ENCODE results near the gene CACHD1.
A peak's percentile ranks its signal among the peaks of the same experiment; 100 is the strongest.

CACHD1 gene

DNA sequence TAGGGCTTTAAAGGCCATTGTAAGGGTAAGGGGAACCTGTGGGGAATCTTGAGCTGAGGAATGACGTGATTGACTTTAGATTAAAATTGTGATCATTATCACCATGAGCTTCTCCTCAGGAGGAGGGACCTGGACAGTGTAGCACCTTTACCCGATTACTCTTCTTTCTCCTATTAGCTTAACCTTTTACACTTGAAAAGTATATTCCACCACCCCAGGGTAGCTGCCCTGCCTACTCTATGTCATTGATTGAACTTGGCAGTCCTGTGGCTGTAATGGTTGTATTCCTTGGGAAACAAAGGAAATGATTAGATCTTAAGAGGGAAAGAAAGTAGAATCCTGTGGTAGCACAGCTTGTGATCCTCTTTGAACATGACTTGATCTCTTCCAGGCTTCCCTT is 47.7 kb downstream of the CACHD1 start:
- H3K27ac ChIP-seq: no peak overlapping the region
- DNase-seq (ENCODE audit: low read depth, low spot score): no peak

GRCh38 chr1:64518692-64519481 is 49.0 kb downstream of the CACHD1 start:
- no peak overlapping the region for H3K27ac ChIP-seq
- no peak for DNase-seq (ENCODE audit: low read depth, low spot score)

DNA sequence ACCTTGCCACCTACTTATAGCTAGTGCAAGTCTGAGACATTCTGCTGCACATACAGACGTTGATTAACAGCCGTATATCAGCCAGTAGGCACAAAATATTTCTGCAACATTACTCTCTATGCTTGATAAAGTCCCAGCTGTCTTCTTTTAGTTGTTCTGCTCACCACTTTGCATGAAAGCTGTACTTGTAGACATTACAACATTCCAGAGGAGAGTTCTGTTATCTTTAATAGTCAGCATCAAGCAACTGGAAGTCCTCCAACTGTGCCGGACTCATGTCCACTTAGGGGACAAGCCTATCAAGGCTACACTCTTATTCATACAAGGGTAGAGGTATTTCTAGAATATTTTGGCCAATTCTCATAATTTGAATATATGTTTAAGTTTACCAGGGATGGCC is 50.0 kb downstream of the CACHD1 start:
- H3K27ac ChIP-seq: no peak overlapping the region
- no peak for DNase-seq (ENCODE audit: low read depth, low spot score)

- H3K27ac ChIP-seq: no peak overlapping the region
- DNase-seq (ENCODE audit: low read depth, low spot score): no peak
Measured at GRCh38 chr1:64522740-64523139, 52.8 kb downstream of the CACHD1 start.

- no peak for DNase-seq (ENCODE audit: low read depth, low spot score)
- H3K27ac ChIP-seq: no peak overlapping the region
Measured at GRCh38 chr1:64523413-64524337, 53.7 kb downstream of the CACHD1 start.

GRCh38 chr1:64524614-64525013 is 54.7 kb downstream of the CACHD1 start:
- DNase-seq (ENCODE audit: low read depth, low spot score): no peak
- H3K27ac ChIP-seq: no peak overlapping the region

DNA sequence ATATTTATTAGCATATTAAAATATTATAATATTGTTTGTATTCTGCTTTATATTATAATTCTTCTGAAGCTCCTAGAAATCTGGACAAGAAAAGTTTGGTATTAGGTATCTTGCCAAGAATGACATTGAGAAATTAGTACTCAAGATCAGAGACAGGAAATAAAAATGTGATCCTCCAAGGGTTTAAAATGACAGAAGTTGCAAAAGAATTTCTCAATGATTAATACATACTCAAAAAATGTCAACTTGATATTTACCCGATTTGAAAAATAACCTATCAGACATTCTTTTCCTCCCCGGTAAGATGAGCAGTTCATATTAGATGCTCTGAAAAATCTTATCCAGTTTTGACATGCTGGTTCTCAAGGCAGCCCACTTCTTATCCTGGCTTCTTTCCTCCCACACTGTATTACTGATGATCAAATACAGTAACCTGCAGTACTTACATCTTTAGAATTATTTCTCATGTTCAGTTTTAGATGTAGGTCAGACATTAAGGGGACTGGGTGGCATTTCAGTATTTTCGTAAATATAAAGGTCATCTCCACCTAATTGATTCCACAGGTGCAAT is 55.3 kb downstream of the CACHD1 start:
- DNase-seq (ENCODE audit: low read depth, low spot score): no peak
- H3K27ac ChIP-seq: no peak overlapping the region

DNA sequence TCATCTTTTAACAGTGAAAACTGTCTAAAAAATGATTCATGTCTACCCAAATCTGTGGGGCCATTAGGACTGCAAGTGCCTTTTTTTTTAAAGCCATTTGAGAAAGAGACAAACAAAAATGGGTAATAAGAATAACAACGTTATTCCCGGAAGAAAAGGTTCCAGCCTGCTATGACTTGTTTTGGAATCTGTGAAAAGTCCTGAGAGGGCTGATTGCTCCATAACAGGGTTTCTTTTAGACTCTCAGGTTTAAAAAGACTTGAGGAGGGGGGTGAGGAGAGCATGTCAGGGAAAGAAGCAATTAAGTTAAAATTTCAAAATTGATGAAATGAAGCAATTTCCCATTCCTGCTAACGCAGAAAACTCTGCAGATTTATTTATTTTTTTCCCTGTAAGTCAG is 56.4 kb downstream of the CACHD1 start:
- H3K27ac ChIP-seq: peak overlapping the region; percentile 8
- no peak for DNase-seq (ENCODE audit: low read depth, low spot score)

DNA sequence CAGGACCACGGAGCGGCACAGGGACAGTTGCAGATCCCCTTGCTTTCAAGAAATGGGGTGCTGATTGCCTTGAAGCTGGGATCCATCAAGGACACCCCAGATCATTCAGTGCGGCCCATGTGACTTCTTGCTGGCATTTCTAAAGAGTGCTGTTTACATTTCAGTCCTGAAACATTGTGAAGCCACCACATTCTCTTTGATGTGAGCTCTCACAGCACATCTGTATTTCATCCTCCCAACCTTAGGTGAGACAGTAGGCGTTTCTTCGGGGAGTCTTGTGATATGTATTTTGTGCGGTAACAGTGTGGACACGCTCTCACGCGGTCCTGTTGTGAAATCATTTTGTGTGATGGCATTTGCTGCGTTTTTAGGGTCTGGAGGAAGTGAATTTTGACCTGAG is 57.2 kb downstream of the CACHD1 start:
- no peak overlapping the region for H3K27ac ChIP-seq
- no peak for DNase-seq (ENCODE audit: low read depth, low spot score)

DNA sequence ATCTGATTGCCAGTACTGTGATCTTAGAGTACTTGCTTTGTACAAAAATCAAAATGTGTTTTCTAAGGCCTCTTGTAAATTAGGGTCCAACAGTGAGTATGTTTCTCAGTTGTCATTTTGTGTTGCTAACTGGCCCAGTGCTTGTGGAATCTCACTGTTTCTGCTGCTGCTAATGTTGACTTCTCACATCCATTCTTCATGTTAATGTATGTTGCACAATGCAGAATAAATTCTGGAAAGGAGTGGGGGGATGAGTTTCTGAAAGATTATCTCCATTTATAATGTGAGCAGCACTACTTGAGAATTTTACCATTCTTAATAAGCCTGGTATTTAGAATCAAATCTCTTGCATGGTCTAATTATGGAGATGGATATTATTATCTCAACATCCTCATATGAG is 57.9 kb downstream of the CACHD1 start:
- DNase-seq (ENCODE audit: low read depth, low spot score): no peak
- no peak overlapping the region for H3K27ac ChIP-seq

DNA sequence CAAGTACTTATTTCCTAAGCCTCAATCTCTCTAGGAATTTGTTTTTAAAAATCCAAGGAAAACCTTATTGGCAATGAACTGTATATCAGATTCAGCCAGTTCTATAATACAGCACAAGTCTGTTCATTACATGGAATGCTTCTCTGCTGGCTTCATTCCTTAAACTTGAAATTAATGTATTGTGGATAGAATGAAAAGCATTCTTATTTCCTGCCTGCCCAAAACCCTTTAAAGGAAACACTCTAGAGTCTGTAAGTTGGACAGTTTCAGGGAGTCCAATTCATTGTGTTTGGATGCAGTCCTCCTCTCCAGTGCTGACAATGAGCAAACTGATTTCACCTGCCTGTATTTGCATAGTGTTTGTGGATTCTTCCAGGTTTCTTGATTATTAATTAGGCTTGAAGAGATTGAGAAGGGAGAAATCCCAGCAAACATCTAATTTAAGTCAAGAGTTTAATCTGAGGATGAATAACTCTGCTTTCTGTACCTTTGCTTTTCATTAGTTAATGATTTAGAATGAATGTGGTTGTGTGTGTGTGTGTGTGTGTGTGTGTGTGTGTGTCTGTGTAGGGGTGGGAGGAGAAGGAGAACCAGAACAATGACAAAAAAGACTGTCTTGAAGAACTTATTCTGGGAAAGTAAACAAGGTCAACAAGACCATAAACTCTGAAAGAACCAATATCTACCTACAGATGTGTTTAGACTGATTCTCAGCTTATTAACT is 61.2 kb downstream of the CACHD1 start:
- H3K27ac ChIP-seq: no peak overlapping the region
- no peak for DNase-seq (ENCODE audit: low read depth, low spot score)

GRCh38 chr1:64532646-64533045 is 62.7 kb downstream of the CACHD1 start:
- no peak for DNase-seq (ENCODE audit: low read depth, low spot score)

DNA sequence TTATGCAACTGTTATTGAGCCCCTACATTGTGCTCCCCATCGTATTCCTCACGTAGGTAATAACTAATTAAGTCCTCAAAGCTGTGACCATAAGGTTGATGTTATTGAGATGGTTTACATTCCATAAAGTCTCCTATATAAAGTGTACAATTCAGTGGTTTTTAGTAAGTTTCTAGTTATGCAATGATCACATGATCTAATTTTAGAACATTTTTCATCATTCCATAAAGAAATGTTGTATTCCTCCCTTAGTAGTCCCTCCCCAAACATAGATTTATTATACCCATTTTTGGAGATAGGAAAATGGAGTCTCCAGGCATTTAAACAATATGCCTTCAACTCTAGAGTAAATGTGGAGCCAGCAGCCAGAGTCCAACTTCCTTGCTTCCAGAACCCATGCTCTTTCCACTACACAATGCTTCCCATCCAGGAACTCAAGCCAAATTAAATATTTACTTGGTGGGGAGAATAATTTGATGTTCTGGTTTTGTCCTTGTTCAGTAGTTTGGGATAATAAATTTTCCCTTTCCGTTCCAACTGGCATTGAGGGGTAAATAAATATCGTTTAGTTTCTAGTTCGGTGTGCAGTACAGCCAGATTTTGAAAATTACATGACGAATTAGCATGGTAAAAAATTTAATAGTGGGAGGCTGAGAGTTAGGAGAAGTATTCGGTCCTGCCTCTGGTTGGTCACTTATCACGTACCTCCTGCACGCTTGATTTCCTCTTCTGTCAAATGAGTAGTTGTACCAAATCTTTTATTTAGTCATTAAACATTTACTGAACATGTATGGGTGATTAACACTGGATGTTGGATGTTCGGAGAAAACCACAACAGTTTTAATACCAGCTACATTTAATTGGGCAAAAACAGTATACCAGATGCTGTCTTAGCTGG is 66.3 kb downstream of the CACHD1 start:
- no peak for DNase-seq (ENCODE audit: low read depth, low spot score)

More at GRCh38 chr1:64532646-64533045, 62.7 kb downstream of the CACHD1 start:
- H3K27ac ChIP-seq: no peak overlapping the region

GRCh38 chr1:64536836-64537490 is 67.0 kb downstream of the CACHD1 start:
- DNase-seq (ENCODE audit: low read depth, low spot score): no peak

More for the DNA sequence above, 66.3 kb downstream of the CACHD1 start:
- H3K27ac ChIP-seq: no peak overlapping the region

GRCh38 chr1:64537942-64538341 is 68.0 kb downstream of the CACHD1 start:
- no peak for DNase-seq (ENCODE audit: low read depth, low spot score)
- H3K27ac ChIP-seq: no peak overlapping the region

More at GRCh38 chr1:64536836-64537490, 67.0 kb downstream of the CACHD1 start:
- no peak overlapping the region for H3K27ac ChIP-seq

- no peak for DNase-seq (ENCODE audit: low read depth, low spot score)
- no peak overlapping the region for H3K27ac ChIP-seq
Measured at GRCh38 chr1:64538389-64538788, 68.5 kb downstream of the CACHD1 start.

- DNase-seq (ENCODE audit: low read depth, low spot score): no peak
- H3K27ac ChIP-seq: no peak overlapping the region
Measured at GRCh38 chr1:64539289-64539688, 69.4 kb downstream of the CACHD1 start.

DNA sequence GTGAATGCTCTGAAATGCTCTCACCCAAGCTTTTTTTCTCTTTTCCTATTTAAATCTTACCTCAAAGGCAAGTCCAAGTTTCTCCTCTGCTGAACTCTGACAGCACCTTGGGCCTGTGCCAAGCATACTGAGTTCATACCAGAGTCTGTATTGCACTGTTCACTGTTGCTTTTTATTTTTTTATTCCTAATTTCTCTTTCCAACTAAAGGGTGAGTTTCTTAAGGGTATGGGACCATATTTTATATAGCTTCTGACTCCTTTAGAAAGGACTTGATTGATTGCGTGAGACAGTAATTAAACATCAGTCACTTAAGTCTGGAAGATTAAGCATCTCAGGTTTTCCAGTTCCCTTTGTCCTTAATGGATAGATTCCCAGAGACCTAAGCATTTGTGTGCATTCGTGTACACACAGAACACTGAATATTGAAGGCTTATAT is 69.9 kb downstream of the CACHD1 start:
- no peak overlapping the region for H3K27ac ChIP-seq
- DNase-seq (ENCODE audit: low read depth, low spot score): no peak
